Stimulated activated CD4-positive, alpha-beta T cell treated with anti-CD3 and anti-CD28 coated beads, TNF-alpha, amount 100 ng/mL, for 48 hours (primary cell): ENCODE data around the gene ZBTB40.

Experiments used
- DNase-seq, 3 donors: peaks; one replicate each; pipeline ENCODE4 v3.0.0-alpha.2; 2020; ENCODE audit warnings: low read depth in 3 of 3

ZBTB40 gene

GRCh38 chr1:22426781-22427180 is 24.9 kb upstream of the ZBTB40 start:
- DNase-seq, result no peak

- DNase-seq, result no peak
These were observed 23.0 kb upstream of the ZBTB40 start for GRCh38 chr1:22428672-22429071.

- DNase-seq, result no peak
These were observed 19.7 kb upstream of the ZBTB40 start for GRCh38 chr1:22431965-22432364.

GRCh38 chr1:22434717-22435116 is 16.9 kb upstream of the ZBTB40 start:
- DNase-seq, result no peak

- no peak for DNase-seq
These were observed 14.7 kb upstream of the ZBTB40 start for GRCh38 chr1:22436948-22437347.

GRCh38 chr1:22437573-22437972 is 14.1 kb upstream of the ZBTB40 start:
- no peak for DNase-seq

- DNase-seq, result no peak
These were observed 11.1 kb upstream of the ZBTB40 start for GRCh38 chr1:22440582-22440981.

- DNase-seq, result no peak
These were observed 9.3 kb upstream of the ZBTB40 start for GRCh38 chr1:22442212-22442894.

GRCh38 chr1:22443332-22443731 is 8.3 kb upstream of the ZBTB40 start:
- DNase-seq, result no peak

- DNase-seq, result no peak
These were observed 6.8 kb upstream of the ZBTB40 start for GRCh38 chr1:22444856-22445255.

- DNase-seq, result no peak
These were observed 4.0 kb upstream of the ZBTB40 start for GRCh38 chr1:22447621-22448111.

GRCh38 chr1:22449636-22450035 is 2.0 kb upstream of the ZBTB40 start:
- no peak for DNase-seq

GRCh38 chr1:22450351-22451021 is 1.2 kb upstream of the ZBTB40 start:
- no peak for DNase-seq

- no peak for DNase-seq
These were observed 868 bp downstream of the ZBTB40 start for GRCh38 chr1:22452481-22452957.

- DNase-seq, result no peak
These were observed 1.5 kb downstream of the ZBTB40 start for GRCh38 chr1:22453181-22453580.

GRCh38 chr1:22454476-22455056 is 2.9 kb downstream of the ZBTB40 start:
- DNase-seq, result no peak

GRCh38 chr1:22457345-22457744 is 5.7 kb downstream of the ZBTB40 start:
- no peak for DNase-seq

GRCh38 chr1:22457836-22458235 is 6.2 kb downstream of the ZBTB40 start:
- DNase-seq, result no peak

GRCh38 chr1:22461100-22461499 is 9.4 kb downstream of the ZBTB40 start:
- no peak for DNase-seq

- DNase-seq, result no peak
These were observed 10.3 kb downstream of the ZBTB40 start for GRCh38 chr1:22461678-22462527.

GRCh38 chr1:22462928-22463327 is 11.3 kb downstream of the ZBTB40 start:
- no peak for DNase-seq

GRCh38 chr1:22465015-22465565 is 13.4 kb downstream of the ZBTB40 start:
- DNase-seq, result no peak
